Activated CD4-positive, CD25-positive, alpha-beta regulatory T cell treated with anti-CD3 and anti-CD28 coated beads, Interleukin-2, amount 50 U/mL, for 24 hours (primary cell): ENCODE data around the gene SMAD1.

ENCODE experiments used
- ATAC-seq, 2 donors: fragments of 150-1000 bp; cut with Tn5 transposase; one replicate each; pipeline ENCODE4 v1.10.0; 2021; ENCODE audit warnings: mild to moderate bottlenecking in 1 of 2, moderate library complexity in 1 of 2

The SMAD1 gene

DNA sequence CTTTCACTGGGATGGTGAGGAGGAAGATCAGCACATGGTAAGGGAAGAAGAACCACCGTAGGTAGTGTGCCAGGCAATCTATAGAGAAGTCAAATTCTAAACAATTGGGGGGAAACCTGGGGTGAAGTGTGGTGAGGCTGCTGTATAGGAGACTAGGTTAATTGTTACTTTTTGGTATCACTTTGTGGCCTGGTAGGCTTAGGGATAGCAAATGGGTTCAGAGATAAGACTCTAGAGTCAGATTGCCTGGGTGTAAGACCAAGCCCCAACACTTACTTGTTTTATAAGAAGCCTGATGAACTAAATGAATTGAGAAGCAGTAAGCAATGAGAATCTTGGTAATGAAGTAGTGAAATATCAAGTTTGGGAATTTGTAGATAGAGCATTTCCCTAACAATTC is 8.7 kb downstream of the SMAD1 start:
- ATAC-seq = no peak

DNA sequence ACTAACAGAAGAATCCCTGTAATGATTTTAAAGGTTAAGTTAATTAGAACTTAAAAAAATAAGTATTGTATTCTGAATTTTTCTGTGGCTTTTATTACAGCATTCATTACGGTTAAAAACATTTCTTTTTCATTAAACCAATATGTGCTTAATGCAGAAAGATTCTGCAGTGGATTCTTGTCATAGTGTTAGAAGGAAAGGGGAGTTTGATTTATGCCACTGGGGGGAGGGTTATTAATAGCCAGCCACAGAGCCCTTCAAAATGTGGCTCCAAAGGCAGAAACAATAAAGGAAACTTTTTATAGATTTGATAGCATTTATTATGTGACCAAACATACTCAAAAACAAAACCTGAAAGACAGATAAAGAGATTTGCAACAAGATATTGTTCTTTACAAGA is 9.1 kb downstream of the SMAD1 start:
- no peak for ATAC-seq

DNA sequence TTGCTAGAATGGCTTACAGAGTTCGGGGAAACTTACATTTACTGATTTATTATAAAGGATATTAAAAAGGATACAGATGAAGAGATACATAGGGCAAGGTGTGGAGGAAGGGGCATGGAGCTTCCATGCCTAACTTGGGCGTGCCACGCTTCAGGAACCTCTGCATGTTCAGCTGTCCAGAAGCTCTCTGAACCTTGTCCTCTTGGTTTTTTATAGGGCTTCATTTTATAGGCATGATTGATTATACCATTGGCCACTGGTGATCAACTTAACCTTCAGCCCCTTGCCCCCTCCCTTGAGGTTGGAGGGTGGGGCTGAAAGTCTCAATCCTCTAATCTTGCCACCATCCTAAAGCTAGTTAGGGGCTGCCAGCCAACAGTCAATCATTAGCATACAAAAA is 10.7 kb downstream of the SMAD1 start:
- no peak for ATAC-seq

DNA sequence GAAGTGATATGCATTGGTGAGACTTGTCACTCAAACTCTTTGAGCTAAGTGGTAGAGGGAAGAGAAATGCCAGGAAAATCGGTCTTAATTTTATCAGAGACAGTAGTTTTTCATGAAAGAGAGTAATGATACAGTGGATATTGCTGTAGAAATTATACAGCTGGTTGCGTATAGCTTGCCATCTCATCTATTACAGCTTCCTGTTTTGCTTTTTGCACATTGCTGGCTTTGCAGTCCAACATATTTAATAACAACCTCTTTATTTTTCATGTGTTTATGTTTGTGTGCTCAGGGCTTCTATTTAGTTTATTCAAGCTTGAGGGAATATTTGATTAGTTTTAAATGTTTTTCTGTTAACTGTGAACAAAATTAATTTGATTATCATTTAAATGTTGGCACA is 11.5 kb downstream of the SMAD1 start:
- ATAC-seq = no peak

DNA sequence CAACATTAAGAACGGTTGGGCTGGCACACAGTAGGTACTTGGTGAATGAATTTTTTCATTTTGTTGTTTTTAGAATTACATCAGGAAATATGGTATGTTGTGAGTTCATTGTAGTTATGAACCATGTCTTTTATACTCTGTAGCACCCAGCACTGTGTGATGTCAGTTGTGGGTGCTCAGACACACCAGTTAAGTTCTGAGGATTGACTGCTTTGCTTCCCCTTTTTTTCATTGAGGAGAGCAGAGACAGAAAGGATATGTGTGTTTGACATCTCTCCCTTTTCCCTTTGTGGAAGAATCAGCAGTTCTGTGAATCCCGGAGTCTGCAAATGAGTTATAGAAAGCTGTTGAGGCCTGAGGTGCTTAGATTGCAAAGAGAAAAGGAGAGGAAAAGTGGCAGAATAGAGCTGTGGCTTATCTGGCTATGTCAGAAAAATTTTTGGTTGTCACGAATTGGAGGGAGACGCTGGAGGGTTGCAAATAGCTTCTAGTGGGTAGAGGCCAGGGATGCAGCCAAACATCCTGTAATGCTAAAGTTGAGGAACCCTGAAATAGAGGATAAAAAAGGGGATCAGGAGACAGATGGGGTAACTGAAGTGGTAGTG is 13.1 kb downstream of the SMAD1 start:
- no peak for ATAC-seq

DNA sequence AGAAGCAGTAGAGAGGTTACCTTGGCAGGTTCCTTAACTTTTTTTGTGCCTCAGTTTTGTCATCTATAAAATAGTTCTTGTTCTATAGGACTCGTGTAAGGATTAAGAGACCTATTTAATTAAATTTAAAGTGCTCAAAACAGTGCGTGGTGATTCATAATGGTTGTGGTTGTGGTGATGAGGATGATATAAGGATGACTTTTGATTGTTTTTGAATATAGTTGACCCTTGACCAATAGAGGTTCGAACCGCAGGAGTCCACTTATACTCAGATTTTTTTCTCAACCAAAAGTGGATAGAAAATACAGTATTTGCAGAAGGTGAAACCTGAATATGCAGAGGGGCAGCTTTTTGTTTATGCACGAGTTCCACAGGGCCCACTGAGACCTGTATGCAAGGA is 14.6 kb downstream of the SMAD1 start:
- no peak for ATAC-seq

DNA sequence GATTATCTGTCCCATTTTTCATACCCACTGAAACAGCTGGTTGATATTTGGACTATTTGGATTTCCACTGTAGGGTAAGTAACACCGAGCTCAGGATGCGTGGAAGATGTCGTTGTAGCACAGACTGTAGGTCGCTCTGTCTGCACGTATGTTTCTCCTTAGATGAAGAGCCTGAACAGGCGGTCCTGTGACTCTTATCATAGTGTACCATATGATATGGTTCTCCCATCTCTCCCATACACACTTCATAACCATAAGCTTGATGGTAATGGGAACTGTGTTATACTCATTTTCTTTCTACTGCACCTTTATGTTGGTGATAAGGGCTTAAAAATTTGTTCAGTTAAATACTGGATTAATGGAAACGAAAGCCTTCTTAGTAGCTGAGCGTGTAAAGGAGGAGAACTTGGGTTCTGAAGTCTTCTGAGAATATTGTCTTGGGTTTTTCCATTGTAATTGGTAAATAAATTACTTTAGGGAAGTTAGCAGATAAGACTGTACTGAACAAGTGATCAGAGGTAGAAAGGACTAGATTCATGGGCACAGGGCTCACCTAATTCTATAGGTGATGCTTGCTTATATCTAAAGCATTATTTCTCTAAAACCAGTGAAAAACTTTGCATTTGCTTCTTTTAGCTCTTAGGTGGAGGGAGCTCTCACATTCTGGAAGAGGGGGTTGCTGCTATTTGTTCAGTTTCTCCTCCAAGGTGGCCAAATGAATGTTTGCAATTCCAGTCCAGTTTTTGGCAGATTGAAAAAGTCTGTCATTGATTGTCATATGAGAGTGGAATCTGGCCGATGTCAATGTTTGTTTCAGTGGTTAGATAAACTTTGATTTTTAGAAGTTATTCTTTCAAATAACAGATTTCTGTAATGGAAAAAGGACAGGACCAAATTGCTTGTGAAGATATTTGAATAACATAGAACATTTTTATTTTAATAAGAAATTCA is 15.8 kb downstream of the SMAD1 start:
- no peak for ATAC-seq

DNA sequence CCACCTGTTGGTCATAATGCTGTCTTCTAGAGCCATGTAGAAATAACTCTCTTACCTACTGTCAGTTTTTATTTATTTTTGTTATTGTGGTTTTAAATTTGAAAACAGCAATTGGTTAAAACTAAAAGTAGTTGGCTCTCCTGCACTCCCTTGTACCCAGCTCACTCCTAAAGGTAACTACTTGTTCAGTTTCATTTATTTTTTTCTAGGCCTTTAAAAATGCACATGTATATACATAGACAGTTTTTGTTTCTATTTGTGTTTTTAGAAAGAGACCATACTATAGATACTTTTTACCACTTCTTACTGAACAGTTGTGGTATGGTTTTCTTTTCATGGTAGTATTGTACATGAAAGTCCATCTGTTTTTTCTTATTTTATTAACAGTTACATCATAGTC is 16.8 kb downstream of the SMAD1 start:
- ATAC-seq = no peak

DNA sequence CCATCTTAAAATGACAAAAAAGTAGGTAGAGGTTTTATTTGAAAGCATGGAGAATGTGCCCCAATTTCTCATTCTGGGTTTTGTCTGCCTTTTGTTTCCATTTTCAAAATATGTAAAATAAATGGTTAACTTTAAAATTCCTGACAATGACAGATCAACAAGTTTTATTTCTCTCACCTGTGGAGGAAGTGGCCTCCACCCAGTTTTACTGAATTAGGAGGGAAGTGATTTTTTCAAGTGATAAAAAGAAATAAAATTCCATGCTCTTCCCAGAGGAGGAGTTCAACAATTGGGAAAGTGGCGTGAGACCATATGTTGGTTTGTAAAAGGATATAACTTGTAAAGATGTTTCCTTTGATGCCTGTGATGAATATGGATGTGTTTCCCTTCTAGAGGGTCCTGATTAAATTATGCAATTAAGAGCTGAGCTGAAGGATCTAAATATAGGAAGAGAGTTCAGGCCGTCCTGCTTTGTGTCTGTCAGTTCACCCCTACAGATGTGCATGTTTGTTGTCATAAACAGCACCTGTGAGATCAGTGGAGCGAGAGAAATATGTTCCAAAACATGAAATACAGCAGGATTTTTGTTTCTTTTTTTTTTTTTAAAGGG is 19.5 kb downstream of the SMAD1 start:
- no peak for ATAC-seq

DNA sequence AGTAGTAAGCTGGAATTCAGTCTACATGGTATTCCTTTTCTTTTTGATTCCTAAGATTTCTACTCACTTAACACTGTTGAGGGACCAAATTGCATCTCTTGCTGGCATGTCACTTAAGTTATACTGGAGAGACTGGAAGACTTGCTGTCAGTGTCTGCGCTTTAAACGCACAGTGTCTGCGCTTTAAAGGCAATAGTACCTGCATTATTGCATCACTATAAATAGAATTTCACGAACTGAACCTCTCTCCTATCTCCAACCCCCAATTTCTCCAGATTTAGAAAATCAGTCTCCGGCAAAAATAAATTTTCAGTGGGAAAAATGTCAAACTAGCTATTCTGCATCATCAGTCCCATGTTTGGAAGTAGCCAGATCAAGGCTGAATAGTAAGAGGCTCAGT is 21.2 kb downstream of the SMAD1 start:
- ATAC-seq = no peak

DNA sequence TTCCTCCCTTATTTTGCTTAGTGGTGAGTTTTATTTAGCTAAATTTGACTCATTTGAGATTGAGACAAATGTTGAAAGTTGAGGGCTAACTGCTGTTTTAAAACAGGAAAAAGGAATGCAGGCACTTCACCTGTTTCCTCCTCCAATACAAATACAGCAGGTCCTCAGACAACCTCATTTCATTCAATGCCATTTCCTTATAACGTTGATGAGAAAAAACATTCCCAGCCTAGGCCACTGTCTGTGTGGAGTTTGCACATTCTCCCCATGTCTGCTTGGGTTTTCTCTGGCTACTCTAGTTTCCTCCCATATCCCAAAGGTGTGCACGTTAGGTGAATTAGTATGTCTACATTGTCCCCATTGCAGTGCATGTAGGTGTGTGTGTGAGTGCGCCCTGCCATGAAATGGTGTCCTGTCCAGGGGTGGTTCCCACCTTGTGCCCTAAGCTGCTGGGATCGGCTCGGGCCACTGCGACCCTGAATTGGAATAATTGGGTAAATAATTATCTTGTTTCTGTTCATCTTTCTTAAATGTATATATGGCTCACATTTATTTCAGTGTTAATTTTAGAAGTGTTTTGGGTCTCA is 21.9 kb downstream of the SMAD1 start:
- ATAC-seq = no peak

DNA sequence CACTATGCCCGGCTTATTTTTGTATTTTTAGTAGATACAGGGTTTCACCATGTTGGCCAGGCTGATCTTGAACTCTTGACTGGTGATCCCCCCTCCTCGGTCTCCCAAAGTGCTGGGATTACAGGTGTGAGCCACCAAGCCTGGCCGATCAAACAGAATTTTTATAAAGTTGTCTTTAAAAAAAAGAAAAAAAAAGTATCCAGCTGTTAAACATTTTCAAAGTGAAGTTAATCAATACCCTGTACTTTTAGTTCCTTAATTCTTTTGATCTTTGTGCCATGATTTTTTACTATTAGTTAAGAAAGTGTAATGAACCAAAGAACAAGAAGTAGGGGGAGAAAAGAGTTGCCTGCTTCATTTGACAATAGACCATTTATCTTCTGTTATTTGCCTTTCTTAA is 24.3 kb downstream of the SMAD1 start:
- ATAC-seq = no peak

DNA sequence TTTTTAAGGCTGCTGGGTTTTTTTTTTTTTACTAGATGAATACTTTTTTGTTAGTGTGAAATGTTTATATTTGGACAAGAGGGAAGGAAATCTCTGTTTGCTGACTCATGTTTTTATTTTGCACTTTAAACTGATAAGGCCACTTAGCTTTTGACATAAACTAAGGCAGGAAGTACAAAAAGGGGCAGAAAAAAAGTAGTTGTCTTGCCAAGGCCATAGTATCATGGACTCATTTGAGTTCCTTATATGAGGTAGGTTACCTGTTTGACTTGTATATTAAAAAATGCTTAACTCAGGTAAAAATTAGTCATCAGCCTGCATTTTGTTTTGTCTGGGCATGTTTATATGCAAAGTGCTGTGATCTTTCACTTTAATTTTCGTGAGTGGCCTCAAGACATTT is 26.0 kb downstream of the SMAD1 start:
- ATAC-seq = no peak

DNA sequence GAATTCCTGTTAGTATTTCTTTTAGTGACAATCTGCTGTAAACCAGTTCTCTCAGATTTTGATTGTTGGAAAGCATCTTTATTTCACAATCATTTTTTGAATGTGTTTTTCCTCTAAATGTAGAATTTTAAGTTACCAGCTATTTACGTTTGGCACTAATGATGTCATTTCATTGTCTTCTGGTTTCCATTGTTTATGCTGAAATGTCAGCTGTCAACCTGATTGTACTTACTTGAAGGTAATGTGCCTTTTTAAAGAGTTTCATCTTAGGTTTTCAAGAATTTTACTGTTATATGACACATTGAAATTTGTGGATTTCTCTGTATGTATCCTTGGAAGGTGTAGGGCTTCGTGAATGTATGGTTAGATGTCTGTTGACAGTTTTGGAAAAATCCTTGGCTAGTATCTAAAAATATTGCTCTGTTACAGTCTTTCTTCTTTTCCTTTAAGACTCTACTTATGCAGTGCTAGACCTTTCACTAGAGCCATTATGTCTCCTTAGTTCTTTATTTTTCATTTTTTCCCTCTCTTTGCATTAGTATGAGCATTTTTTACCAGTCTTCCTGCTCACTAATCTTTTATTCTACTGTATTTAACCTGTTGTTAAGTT is 30.4 kb downstream of the SMAD1 start:
- ATAC-seq = no peak

DNA sequence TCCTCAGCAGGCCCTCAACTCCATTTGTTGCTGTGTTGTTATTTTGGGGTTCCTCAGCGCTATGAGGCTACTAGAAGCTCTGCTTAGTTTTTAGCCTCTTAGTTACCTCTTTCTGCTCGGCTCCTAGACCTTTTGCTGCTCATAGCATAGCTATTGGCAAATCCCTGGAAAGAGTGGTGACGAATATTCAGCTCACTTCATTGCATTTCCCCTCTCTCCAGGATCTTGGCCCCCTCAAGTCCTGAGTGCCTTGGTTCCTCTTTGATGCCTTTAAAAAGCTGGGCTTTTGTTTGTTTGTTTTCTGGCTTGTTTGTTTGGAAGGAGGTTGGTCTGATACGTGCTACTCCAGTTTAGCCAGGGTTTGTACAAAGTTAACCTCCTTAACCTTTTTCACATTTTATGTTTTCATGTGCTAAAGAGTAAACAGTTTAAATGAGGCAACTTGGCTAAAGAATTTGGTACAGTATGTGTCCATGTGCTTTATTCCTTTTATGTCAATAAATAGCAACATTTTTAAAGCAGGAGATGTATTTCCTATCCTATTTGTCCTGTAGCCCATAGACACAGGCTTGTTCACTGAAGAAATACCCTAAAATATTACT is 31.5 kb downstream of the SMAD1 start:
- ATAC-seq = no peak

DNA sequence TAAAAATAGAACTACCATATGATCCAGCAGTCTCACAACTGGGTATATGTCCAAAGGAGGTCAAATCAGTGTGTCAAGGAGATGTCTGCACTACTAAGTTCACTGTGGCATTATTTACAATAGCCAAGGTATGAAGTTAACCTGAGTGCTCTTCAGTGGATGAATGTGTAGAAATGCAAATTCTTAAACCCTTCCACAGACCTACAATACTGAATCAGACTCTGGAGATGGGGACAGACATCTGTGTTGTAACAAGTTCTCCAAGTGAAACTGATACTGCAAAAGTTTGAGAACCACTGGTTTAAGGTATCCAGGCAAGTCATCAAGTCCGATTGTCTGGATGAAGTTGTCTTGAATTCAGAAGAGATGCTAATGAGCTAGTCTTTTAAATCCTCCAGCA is 38.5 kb downstream of the SMAD1 start:
- ATAC-seq = no peak

DNA sequence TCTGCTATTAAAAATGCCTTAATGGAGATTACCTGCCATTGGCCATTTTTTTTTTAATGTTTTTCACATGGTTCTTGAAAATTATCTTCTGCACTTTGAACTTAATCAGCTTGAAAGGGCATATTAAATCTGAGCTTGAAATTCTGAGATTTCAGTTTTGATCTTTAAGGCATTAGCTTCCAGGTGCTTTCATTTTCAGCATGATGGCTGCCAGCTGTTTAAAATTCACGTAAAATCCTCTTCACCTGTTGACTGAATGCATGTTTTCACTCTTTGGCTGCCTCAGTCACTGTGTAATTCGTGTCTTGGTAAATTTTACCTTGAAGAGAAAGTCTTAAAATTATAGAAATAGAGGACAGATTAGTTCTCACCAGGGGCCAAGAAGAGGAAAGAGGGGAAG is 39.6 kb downstream of the SMAD1 start:
- ATAC-seq = no peak

DNA sequence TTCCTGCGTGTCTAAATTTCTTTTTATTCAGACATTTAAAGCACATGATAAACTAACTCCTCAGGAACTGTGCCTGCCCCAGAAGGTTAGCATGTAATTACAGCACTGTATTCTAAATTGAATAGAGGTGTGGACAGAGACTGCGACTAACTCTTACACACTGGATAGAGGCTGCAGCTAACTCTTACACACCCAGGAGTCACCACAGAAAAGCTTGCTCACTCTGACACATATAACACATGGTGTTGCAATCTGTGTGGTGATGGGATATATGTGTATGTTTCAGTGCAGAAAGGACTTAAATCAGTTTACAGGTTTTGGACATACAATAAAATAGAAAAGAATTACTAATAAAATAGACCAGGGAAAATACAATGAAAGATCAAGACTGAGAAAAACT is 41.5 kb downstream of the SMAD1 start:
- ATAC-seq = no peak

DNA sequence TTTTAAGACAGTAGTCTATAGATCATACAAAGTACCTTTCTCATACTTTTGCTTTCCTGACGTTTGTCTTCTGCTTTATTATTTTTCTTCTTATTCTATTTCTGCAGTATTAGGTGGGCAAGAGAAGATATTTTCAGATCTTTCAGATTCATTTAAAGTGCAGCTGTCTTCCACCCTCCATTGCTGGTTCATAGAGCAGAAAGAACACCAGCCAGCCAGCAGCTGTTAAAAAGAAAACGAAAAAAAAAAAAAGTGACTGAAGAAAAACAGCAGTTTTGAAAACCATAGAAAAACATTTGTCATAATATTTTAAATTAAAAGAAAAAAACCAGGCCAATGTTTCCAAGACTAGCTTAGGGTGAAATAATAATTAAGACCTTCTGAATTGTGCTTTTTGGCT is 42.9 kb downstream of the SMAD1 start:
- no peak for ATAC-seq

DNA sequence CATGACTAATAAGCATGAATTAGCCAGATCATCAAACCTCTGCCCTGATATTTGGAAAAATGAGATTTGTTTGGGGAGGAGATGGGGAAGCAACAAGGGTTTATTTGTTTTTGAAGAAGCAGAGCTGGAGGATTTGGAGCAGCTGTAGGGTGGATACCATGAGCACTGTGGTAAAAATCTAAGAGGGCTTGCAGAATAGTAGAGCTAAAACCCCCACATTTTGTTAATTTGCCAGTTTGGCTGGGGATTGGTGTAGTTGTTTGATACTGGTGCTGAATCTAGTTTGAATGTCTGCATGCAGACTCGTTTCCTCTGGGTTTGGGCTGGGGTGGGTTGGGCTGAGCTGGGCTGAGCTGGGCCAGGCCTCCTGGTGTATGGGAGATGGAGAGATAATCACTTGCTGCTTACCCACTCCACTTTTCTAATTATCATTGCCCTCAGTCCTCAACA is 43.7 kb downstream of the SMAD1 start:
- ATAC-seq = no peak

DNA sequence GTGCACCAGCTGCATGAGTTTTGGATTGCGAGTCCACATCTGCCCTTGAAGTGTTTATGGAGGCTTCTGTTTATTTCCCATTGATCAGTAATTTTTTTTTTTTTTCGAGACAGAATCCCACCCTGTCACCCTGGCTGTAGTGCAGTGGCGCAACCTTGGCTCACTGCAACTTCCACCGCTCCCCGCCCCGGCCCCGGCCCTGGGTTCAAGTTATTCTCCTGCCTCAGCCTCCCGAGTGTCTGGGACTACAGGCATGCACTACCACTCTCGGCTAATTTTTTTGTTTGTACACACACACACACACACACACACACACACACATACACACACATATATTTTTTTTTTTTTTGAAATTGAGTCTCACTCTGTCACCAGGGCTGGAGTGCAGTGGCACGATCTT is 46.1 kb downstream of the SMAD1 start:
- ATAC-seq = no peak

DNA sequence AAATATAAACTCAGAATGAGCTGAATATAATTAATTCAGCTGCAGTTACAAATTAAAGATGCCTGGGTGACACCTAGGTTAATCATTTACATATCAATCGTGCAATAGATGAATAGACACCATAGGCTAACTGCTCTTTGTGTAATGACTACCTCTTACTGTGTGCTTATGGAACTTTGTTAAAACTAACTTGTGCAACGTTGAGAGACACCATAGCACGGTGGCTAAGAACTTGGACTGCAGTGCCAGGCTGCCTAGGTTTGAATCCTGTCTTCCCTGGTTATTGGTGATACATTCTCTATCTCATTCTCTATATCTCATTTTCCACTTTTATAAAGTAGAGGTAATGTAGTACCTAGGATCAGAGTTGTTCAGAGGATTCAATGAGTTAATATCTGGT is 46.9 kb downstream of the SMAD1 start:
- no peak for ATAC-seq

DNA sequence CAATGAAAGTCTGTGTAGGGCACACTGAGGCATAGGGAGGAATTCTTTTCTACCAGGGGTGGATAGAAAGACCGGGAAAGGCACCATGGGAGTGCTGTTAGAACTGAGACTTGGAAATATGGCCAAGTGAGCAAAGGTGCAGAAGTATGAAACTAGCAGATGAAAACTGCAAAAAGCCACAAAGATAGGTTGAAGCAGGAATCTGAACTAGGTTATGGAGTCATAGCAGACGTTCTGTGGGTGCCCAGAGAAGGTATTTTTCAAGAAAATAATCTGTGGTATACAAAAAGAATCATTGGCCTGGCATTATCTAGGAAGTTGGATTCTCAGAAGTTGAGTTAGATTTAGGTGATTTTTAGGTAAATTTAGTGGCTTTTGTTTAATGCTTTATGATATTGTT is 48.5 kb downstream of the SMAD1 start:
- ATAC-seq = no peak
